Activated naive CD8-positive, alpha-beta T cell (primary cell): ENCODE results near the gene ZBTB24.

Experiments used
- H3K27ac Mint-ChIP-seq: one replicate; pipeline ENCODE4 v1.8.0; 2021; ENCODE audit warnings: mixed read lengths
- H3K27me3 Mint-ChIP-seq: one replicate; pipeline ENCODE4 v1.8.0; 2021; ENCODE audit warnings: mixed read lengths
- H3K36me3 Mint-ChIP-seq: one replicate; pipeline ENCODE4 v1.8.0; 2021; ENCODE audit warnings: mixed read lengths
- H3K4me1 Mint-ChIP-seq: one replicate; pipeline ENCODE4 v1.8.0; 2021; ENCODE audit warnings: low read depth, mixed read lengths
- H3K4me3 Mint-ChIP-seq: one replicate; pipeline ENCODE4 v1.8.0; 2021; ENCODE audit warnings: mild to moderate bottlenecking, mixed read lengths
- H3K9me3 Mint-ChIP-seq: one replicate; pipeline ENCODE4 v1.8.0; 2021; ENCODE audit warnings: low read depth, mixed read lengths

Gene ZBTB24

GRCh38 chr6:109484122-109484521 is 1.1 kb upstream of the ZBTB24 start:
- Mint-ChIP-seq H3K27me3 (no peaks in the 10 kb centered on the region), H3K36me3 (peaks cover 17% of the 10 kb centered on the region), H3K27ac (no peak overlapping the region), H3K4me1 (peaks cover 33% of the 10 kb centered on the region), H3K4me3 (peak overlapping the region; percentile 89), H3K9me3 (no peaks in the 10 kb centered on the region)

- Mint-ChIP-seq H3K4me3 (peak overlapping the region; percentile 89), H3K27me3 (no peaks in the 10 kb centered on the region), H3K36me3 (peaks cover 20% of the 10 kb centered on the region), H3K4me1 (peaks cover 37% of the 10 kb centered on the region), H3K9me3 (no peaks in the 10 kb centered on the region), H3K27ac (peak overlapping the region; percentile 13)
Measured at GRCh38 chr6:109483735-109484057, 677 bp upstream of the ZBTB24 start.

- Mint-ChIP-seq H3K27ac (peak overlapping the region; percentile 59), H3K4me1 (peaks cover 61% of the 10 kb centered on the region), H3K4me3 (peak overlapping the region; percentile 99), H3K9me3 (no peaks in the 10 kb centered on the region), H3K36me3 (peaks cover 23% of the 10 kb centered on the region), H3K27me3 (no peaks in the 10 kb centered on the region)
Measured at GRCh38 chr6:109480993-109481480, 2.0 kb downstream of the ZBTB24 start.

- Mint-ChIP-seq H3K27me3 (no peaks in the 10 kb centered on the region), H3K27ac (peak overlapping the region; percentile 84), H3K9me3 (no peaks in the 10 kb centered on the region), H3K4me3 (peak overlapping the region; percentile 99), H3K36me3 (peaks cover 31% of the 10 kb centered on the region), H3K4me1 (peaks cover 75% of the 10 kb centered on the region)
Measured at GRCh38 chr6:109478841-109479624, 4.0 kb downstream of the ZBTB24 start.

- Mint-ChIP-seq H3K27ac (peak overlapping the region; percentile 84), H3K9me3 (no peaks in the 10 kb centered on the region), H3K27me3 (no peaks in the 10 kb centered on the region), H3K36me3 (peaks cover 33% of the 10 kb centered on the region), H3K4me1 (peaks cover 78% of the 10 kb centered on the region), H3K4me3 (peak overlapping the region; percentile 99)
Measured at GRCh38 chr6:109478222-109478805, 4.7 kb downstream of the ZBTB24 start.

GRCh38 chr6:109477725-109478124 is 5.3 kb downstream of the ZBTB24 start:
- Mint-ChIP-seq H3K27ac (peak overlapping the region; percentile 84), H3K9me3 (no peaks in the 10 kb centered on the region), H3K27me3 (no peaks in the 10 kb centered on the region), H3K36me3 (peaks cover 34% of the 10 kb centered on the region), H3K4me3 (peak overlapping the region; percentile 99), H3K4me1 (peaks cover 84% of the 10 kb centered on the region)

GRCh38 chr6:109477184-109477583 is 5.8 kb downstream of the ZBTB24 start:
- Mint-ChIP-seq H3K27ac (peak overlapping the region; percentile 84), H3K36me3 (peaks cover 37% of the 10 kb centered on the region), H3K9me3 (no peaks in the 10 kb centered on the region), H3K4me1 (peaks cover 87% of the 10 kb centered on the region), H3K4me3 (peak overlapping the region; percentile 99), H3K27me3 (no peaks in the 10 kb centered on the region)

- Mint-ChIP-seq H3K9me3 (no peaks in the 10 kb centered on the region), H3K4me1 (peaks cover 84% of the 10 kb centered on the region), H3K27ac (peak overlapping the region; percentile 50), H3K4me3 (peak overlapping the region; percentile 40), H3K27me3 (no peaks in the 10 kb centered on the region), H3K36me3 (peaks cover 32% of the 10 kb centered on the region)
Measured at GRCh38 chr6:109475625-109476024, 7.4 kb downstream of the ZBTB24 start.

GRCh38 chr6:109474995-109475394 is 8.0 kb downstream of the ZBTB24 start:
- Mint-ChIP-seq H3K4me1 (peaks cover 83% of the 10 kb centered on the region), H3K9me3 (no peaks in the 10 kb centered on the region), H3K36me3 (peaks cover 31% of the 10 kb centered on the region), H3K27ac (peak overlapping the region; percentile 22), H3K27me3 (no peaks in the 10 kb centered on the region), H3K4me3 (peak overlapping the region; percentile 50)

GRCh38 chr6:109473120-109473519 is 9.9 kb downstream of the ZBTB24 start:
- Mint-ChIP-seq H3K4me3 (peak overlapping the region; percentile 34), H3K4me1 (peaks cover 83% of the 10 kb centered on the region), H3K27ac (peak overlapping the region; percentile 62), H3K9me3 (no peaks in the 10 kb centered on the region), H3K36me3 (peaks cover 31% of the 10 kb centered on the region), H3K27me3 (no peaks in the 10 kb centered on the region)

GRCh38 chr6:109472132-109472995 is 10.7 kb downstream of the ZBTB24 start:
- no peaks in the 10 kb centered on the region for H3K9me3 Mint-ChIP-seq
- peak overlapping the region; percentile 38 for H3K4me3 Mint-ChIP-seq
- peaks cover 34% of the 10 kb centered on the region for H3K36me3 Mint-ChIP-seq
- peaks cover 83% of the 10 kb centered on the region for H3K4me1 Mint-ChIP-seq
- H3K27ac Mint-ChIP-seq = peak overlapping the region; percentile 81
- H3K27me3 Mint-ChIP-seq = no peaks in the 10 kb centered on the region

GRCh38 chr6:109471105-109471810 is 11.8 kb downstream of the ZBTB24 start:
- Mint-ChIP-seq H3K4me1 (peaks cover 76% of the 10 kb centered on the region), H3K27me3 (no peaks in the 10 kb centered on the region), H3K9me3 (no peaks in the 10 kb centered on the region), H3K36me3 (peaks cover 34% of the 10 kb centered on the region), H3K4me3 (no peak overlapping the region), H3K27ac (peak overlapping the region; percentile 81)

GRCh38 chr6:109469591-109470189 is 13.3 kb downstream of the ZBTB24 start:
- Mint-ChIP-seq H3K4me1 (peaks cover 74% of the 10 kb centered on the region), H3K36me3 (peaks cover 32% of the 10 kb centered on the region), H3K9me3 (no peaks in the 10 kb centered on the region), H3K27ac (peak overlapping the region; percentile 64), H3K4me3 (no peak overlapping the region), H3K27me3 (no peaks in the 10 kb centered on the region)

GRCh38 chr6:109467696-109468095 is 15.3 kb downstream of the ZBTB24 start:
- Mint-ChIP-seq H3K9me3 (no peaks in the 10 kb centered on the region), H3K4me3 (no peak overlapping the region), H3K4me1 (peaks cover 69% of the 10 kb centered on the region), H3K27me3 (no peaks in the 10 kb centered on the region), H3K36me3 (peaks cover 26% of the 10 kb centered on the region), H3K27ac (peak overlapping the region; percentile 30)
